NB4 (cell line): ENCODE measurements around the gene AMBRA1.

Experiments used
- MYC ChIP-seq: IDR thresholded peaks from 2 replicates; pipeline ENCODE4 v1.6.1; 2011; ENCODE audit warnings: low read depth, low read length
- POLR2A ChIP-seq: IDR thresholded peaks from 2 replicates; pipeline ENCODE4 v1.6.1; 2011; ENCODE audit warnings: mild to moderate bottlenecking; ENCODE audit not compliant: insufficient read length; ENCODE audit errors: extremely low read depth
- TF ChIP-seq, protein P1 (sequence below): IDR thresholded peaks from one replicate; pipeline ENCODE4 v1.5.1; 2012; ENCODE audit warnings: low read depth, low read length
- TF ChIP-seq, protein P2 (sequence below): IDR thresholded peaks from 2 replicates; pipeline ENCODE4 v1.6.1; 2011; ENCODE audit warnings: low read depth, low read length

DNA sequence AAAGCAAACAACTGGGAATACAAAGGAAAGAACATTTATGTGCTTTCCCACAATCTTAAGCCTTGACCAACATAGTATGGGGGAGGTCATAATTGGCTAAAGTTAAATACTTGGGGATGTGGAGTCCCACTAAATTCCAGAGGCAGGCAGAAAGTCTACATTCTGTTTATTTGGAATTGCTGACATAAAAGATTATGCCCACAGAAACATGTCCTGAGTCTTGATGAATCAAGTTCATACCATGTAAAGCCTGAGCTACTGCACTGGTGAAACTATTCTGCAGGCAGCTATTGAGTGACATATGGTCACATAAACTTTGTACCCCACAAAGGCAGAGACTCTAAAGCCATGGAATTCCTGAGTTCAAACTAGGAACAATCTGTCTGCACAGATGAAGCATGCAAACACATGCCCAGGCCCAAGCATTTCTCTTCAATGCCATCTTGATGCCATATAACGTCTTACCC lies 132.3 kb downstream of the AMBRA1 start:
- TF ChIP-seq, protein P1, sequence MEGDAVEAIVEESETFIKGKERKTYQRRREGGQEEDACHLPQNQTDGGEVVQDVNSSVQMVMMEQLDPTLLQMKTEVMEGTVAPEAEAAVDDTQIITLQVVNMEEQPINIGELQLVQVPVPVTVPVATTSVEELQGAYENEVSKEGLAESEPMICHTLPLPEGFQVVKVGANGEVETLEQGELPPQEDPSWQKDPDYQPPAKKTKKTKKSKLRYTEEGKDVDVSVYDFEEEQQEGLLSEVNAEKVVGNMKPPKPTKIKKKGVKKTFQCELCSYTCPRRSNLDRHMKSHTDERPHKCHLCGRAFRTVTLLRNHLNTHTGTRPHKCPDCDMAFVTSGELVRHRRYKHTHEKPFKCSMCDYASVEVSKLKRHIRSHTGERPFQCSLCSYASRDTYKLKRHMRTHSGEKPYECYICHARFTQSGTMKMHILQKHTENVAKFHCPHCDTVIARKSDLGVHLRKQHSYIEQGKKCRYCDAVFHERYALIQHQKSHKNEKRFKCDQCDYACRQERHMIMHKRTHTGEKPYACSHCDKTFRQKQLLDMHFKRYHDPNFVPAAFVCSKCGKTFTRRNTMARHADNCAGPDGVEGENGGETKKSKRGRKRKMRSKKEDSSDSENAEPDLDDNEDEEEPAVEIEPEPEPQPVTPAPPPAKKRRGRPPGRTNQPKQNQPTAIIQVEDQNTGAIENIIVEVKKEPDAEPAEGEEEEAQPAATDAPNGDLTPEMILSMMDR = no peak
- TF ChIP-seq, protein P2, sequence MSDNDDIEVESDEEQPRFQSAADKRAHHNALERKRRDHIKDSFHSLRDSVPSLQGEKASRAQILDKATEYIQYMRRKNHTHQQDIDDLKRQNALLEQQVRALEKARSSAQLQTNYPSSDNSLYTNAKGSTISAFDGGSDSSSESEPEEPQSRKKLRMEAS = no peak
- TF ChIP-seq POLR2A = no peak
- TF ChIP-seq MYC = no peak
